Measurements from ENCODE around the gene PTPN3.

- TF ChIP-seq RAD21 (IDR thresholded peaks at IDR 0.05; ENCODE audit: low read depth) (no peak), EP300 (IDR thresholded peaks at IDR 0.05; ENCODE audit: borderline replicate concordance) (no peak), TAF1 (IDR thresholded peaks at IDR 0.05; ENCODE audit: low read depth) (no peak), CEBPB (IDR thresholded peaks at IDR 0.05) (no peak), FOXM1 (IDR thresholded peaks at IDR 0.05; ENCODE audit: borderline replicate concordance, low read depth) (no peak), YY1 (IDR thresholded peaks at IDR 0.05; ENCODE audit: low read depth) (no peak), EGR1 (IDR thresholded peaks at IDR 0.05) (no peak), REST (IDR thresholded peaks at IDR 0.05; ENCODE audit: low read depth) (no peak), NFIC (IDR thresholded peaks at IDR 0.05) (no peak), ZBTB7A (IDR thresholded peaks at IDR 0.05; ENCODE audit: low read depth) (no peak), TEAD4 (IDR thresholded peaks at IDR 0.05) (no peak), TCF12 (IDR thresholded peaks at IDR 0.05; ENCODE audit: low read depth) (no peak)
- TF ChIP-seq, protein P1, sequence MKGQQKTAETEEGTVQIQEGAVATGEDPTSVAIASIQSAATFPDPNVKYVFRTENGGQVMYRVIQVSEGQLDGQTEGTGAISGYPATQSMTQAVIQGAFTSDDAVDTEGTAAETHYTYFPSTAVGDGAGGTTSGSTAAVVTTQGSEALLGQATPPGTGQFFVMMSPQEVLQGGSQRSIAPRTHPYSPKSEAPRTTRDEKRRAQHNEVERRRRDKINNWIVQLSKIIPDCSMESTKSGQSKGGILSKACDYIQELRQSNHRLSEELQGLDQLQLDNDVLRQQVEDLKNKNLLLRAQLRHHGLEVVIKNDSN (IDR thresholded peaks at IDR 0.05): no peak
- TF ChIP-seq, protein P2, sequence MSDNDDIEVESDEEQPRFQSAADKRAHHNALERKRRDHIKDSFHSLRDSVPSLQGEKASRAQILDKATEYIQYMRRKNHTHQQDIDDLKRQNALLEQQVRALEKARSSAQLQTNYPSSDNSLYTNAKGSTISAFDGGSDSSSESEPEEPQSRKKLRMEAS (IDR thresholded peaks at IDR 0.05): no peak
These were observed 20.0 kb downstream of the PTPN3 start for GRCh38 chr9:109478051-109478563.
